ENCODE measurements around the gene MUS81. TPM values are rescaled to one million over a fixed set of nuclear protein-coding genes. Genes with fewer than 3 reads are reported as not detected.

Gene MUS81
- total RNA-seq, 2 donors from 2014 or later: 51.8 to 62.8 TPM

DNA sequence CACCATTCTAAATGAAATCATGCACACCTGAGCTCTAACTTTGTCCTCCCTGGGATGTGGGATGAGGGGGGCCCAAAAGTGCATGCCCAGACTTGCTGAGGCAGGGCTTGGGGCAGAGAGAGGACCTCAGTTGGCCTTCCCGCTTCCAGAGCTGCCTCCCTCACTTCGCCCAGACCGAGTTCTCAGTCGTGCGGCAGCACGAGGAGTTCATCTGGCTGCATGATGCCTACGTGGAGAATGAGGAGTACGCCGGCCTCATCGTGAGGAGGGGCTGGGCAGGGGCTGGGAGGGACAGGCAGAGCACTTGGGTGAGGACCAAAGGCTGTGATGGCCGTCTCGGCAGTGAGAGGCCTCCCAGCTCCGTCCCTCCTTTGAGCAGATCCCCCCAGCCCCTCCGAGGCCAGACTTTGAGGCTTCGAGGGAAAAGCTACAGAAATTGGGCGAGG is 10.4 kb upstream of the MUS81 start:
- ATAC-seq (ENCODE audit: insufficient number of reproducible peaks, low FRiP score, low read depth) (no peak), DNase-seq (ENCODE audit: low spot score) (no peak)
- H3K4me3 ChIP-seq: no peak overlapping the region
- no peaks in the 10 kb centered on the region for H3K27me3 ChIP-seq (replicated peaks; ENCODE audit: insufficient read depth)
- peaks cover 0 to 5% of the 10 kb centered on the region in 2 donors for H3K4me1 ChIP-seq (ENCODE audit: control insufficient read depth in 1 of 2, low read depth in 2 of 2)
- H3K36me3 ChIP-seq: peaks cover 41% of the 10 kb centered on the region
- TF ChIP-seq, protein P1, sequence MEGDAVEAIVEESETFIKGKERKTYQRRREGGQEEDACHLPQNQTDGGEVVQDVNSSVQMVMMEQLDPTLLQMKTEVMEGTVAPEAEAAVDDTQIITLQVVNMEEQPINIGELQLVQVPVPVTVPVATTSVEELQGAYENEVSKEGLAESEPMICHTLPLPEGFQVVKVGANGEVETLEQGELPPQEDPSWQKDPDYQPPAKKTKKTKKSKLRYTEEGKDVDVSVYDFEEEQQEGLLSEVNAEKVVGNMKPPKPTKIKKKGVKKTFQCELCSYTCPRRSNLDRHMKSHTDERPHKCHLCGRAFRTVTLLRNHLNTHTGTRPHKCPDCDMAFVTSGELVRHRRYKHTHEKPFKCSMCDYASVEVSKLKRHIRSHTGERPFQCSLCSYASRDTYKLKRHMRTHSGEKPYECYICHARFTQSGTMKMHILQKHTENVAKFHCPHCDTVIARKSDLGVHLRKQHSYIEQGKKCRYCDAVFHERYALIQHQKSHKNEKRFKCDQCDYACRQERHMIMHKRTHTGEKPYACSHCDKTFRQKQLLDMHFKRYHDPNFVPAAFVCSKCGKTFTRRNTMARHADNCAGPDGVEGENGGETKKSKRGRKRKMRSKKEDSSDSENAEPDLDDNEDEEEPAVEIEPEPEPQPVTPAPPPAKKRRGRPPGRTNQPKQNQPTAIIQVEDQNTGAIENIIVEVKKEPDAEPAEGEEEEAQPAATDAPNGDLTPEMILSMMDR (IDR thresholded peaks at IDR 0.05): no peak
- no peak overlapping the region for H3K27ac ChIP-seq
- H3K9me3 ChIP-seq: no peaks in the 10 kb centered on the region

DNA sequence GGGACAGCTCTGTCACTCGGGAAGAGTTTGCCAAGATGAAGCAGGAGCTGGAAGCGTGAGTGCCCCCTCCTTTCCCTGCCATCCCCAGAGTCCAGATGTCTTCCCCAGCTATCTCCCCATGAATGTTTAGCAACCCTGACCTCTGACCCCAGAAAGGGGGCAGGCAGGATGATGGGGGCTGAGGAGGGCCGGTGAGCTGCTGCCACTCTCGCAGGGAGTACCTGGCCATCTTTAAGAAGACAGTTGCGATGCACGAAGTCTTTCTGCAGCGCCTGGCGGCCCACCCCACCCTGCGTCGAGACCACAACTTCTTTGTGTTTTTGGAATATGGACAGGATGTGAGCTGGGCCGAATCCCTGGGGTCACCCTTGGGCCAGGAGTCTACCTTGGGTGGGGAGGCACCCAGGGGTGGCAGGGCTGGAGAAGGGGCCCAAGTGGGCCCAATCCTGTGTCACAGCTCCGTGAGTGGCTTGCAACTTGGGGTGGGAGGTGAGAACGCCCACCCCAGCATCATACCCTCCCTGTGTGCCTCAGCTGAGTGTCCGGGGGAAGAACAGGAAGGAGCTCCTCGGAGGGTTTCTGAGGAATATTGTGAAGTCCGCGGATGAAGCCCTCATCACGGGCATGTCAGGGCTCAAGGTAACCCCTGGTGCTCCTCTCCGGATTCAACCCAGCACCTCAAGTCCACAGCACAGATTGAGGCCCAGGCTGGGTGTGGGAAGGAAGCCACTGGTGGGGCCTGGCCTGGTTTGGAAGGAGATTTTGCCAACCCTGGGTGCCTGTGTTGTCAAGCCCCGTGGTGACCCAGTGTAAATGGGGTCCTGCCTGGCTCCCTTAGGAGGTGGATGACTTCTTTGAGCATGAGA is 9.8 kb upstream of the MUS81 start:
- H3K4me3 ChIP-seq: no peak overlapping the region
- H3K9me3 ChIP-seq: no peaks in the 10 kb centered on the region
- H3K36me3 ChIP-seq: peaks cover 48% of the 10 kb centered on the region
- peaks cover 4 to 12% of the 10 kb centered on the region in 2 donors for H3K4me1 ChIP-seq (ENCODE audit: control insufficient read depth in 1 of 2, low read depth in 2 of 2)
- no peak for ATAC-seq (ENCODE audit: insufficient number of reproducible peaks, low FRiP score, low read depth)
- no peaks in the 10 kb centered on the region for H3K27me3 ChIP-seq (replicated peaks; ENCODE audit: insufficient read depth)
- DNase-seq (ENCODE audit: low spot score): no peak
- H3K27ac ChIP-seq: no peak overlapping the region
- TF ChIP-seq, protein P1 (IDR thresholded peaks at IDR 0.05): no peak

DNA sequence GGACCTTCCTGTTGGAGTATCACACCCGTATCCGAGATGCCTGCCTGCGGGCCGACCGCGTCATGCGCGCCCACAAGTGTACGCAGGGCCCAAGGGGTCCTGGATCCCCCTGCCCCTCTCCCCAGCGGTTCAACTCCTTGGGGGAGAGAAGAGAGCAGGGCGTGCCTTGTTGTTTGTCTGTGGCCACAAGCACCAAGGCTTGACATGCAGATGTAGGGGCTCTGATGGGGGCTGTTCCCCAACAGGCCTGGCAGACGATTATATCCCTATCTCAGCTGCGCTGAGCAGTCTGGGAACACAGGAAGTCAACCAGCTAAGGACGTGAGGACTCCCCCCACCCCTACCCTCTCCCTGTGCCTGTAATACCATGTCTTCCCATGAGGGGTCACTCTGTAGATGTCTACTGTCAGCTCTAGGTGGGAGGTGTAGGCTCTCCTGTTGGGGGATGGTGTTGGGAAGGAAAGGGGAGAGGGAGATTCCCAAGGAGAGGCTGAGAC is 9.1 kb upstream of the MUS81 start:
- TF ChIP-seq, protein P1 (IDR thresholded peaks at IDR 0.05): peak; percentile 24
- no peaks in the 10 kb centered on the region for H3K27me3 ChIP-seq (replicated peaks; ENCODE audit: insufficient read depth)
- H3K4me3 ChIP-seq: no peak overlapping the region
- peaks cover 54% of the 10 kb centered on the region for H3K36me3 ChIP-seq
- H3K9me3 ChIP-seq: no peaks in the 10 kb centered on the region
- no peak for ATAC-seq (ENCODE audit: insufficient number of reproducible peaks, low FRiP score, low read depth)
- H3K27ac ChIP-seq: no peak overlapping the region
- peaks cover 10 to 18% of the 10 kb centered on the region in 2 donors for H3K4me1 ChIP-seq (ENCODE audit: control insufficient read depth in 1 of 2, low read depth in 2 of 2)
- DNase-seq (ENCODE audit: low spot score): no peak

DNA sequence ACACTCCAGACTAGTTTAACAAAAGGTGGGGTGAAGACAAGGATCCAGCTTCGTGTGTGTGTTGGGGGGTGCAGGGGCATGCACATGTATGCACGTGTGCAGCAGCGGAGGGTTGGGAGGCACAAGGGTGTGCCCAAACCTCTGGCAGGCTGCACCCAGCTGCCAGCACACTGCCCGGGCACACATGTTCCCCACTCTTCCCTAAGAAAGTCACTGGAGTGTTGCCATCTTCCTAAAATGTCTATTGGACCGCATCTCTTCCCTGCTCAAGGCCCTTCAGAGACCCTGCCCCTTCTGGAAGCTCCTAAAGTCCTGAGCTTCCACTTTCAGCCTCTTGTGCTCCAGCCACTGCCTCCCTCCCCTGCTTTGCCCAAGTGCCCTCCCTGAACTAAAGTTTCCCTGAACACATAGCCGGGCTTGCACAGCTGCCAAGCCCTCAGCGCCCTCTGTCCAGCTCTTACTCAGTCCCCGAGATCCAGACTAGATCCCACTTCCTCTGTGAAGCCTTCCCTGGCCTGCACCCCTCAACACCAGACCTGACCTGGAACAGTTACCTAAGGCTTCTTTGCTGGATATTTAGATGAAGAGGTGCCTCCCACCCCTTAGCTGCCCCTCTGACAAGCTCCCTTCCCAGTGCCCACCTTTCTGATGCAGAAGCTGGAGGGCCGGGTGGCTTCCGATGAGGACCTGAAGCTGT is 8.3 kb upstream of the MUS81 start:
- Histone ChIP-seq H3K27ac (no peak overlapping the region), H3K27me3 (replicated peaks; ENCODE audit: insufficient read depth) (no peaks in the 10 kb centered on the region), H3K36me3 (peaks cover 54% of the 10 kb centered on the region), H3K4me3 (no peak overlapping the region), H3K9me3 (no peaks in the 10 kb centered on the region), H3K4me1 (ENCODE audit: control insufficient read depth in 1 of 2, low read depth in 2 of 2) (peaks cover 13 to 24% of the 10 kb centered on the region in 2 donors)
- TF ChIP-seq, protein P1 (IDR thresholded peaks at IDR 0.05): no peak
- DNase-seq (ENCODE audit: low spot score) (no peak), ATAC-seq (ENCODE audit: insufficient number of reproducible peaks, low FRiP score, low read depth) (no peak)
